ENCODE measurements around the gene TOMM5.

TOMM5 gene

GRCh38 chr9:37563806-37564513 lies 28.4 kb downstream of the TOMM5 start:
- no peak for DNase-seq (ENCODE audit: low read depth)

GRCh38 chr9:37562826-37563225 lies 29.6 kb downstream of the TOMM5 start:
- DNase-seq (ENCODE audit: low read depth) = no peak

GRCh38 chr9:37561682-37562081 lies 30.7 kb downstream of the TOMM5 start:
- no peak for DNase-seq (ENCODE audit: low read depth)

- no peak for DNase-seq (ENCODE audit: low read depth)
Measured at GRCh38 chr9:37559855-37560592, 32.4 kb downstream of the TOMM5 start.

- no peak for DNase-seq (ENCODE audit: low read depth)
Measured at GRCh38 chr9:37559125-37559524, 33.3 kb downstream of the TOMM5 start.

- no peak for DNase-seq (ENCODE audit: low read depth)
Measured at GRCh38 chr9:37555786-37556185, 36.6 kb downstream of the TOMM5 start.

- no peak for DNase-seq (ENCODE audit: low read depth)
Measured at GRCh38 chr9:37554318-37554717, 38.1 kb downstream of the TOMM5 start.

- no peak for DNase-seq (ENCODE audit: low read depth)
Measured at GRCh38 chr9:37551888-37552287, 40.5 kb downstream of the TOMM5 start.

GRCh38 chr9:37551468-37551867 lies 40.9 kb downstream of the TOMM5 start:
- no peak for DNase-seq (ENCODE audit: low read depth)

- DNase-seq (ENCODE audit: low read depth) = no peak
Measured at GRCh38 chr9:37550781-37551180, 41.6 kb downstream of the TOMM5 start.

GRCh38 chr9:37549527-37549926 lies 42.9 kb downstream of the TOMM5 start:
- no peak for DNase-seq (ENCODE audit: low read depth)

GRCh38 chr9:37547328-37547878 lies 45.0 kb downstream of the TOMM5 start:
- DNase-seq (ENCODE audit: low read depth) = no peak

- no peak for DNase-seq (ENCODE audit: low read depth)
Measured at GRCh38 chr9:37543468-37543867, 48.9 kb downstream of the TOMM5 start.

- no peak for DNase-seq (ENCODE audit: low read depth)
Measured at GRCh38 chr9:37542895-37543294, 49.5 kb downstream of the TOMM5 start.

- no peak for DNase-seq (ENCODE audit: low read depth)
Measured at GRCh38 chr9:37542488-37542887, 49.9 kb downstream of the TOMM5 start.

GRCh38 chr9:37541465-37541864 lies 50.9 kb downstream of the TOMM5 start:
- DNase-seq (ENCODE audit: low read depth) = no peak

- no peak for DNase-seq (ENCODE audit: low read depth)
Measured at GRCh38 chr9:37540634-37541033, 51.8 kb downstream of the TOMM5 start.

GRCh38 chr9:37539634-37540033 lies 52.8 kb downstream of the TOMM5 start:
- DNase-seq (ENCODE audit: low read depth) = no peak

Measured in T follicular helper cell (primary cell).